Naive B cell (primary cell): ENCODE results near the gene NATD1. TPM values are rescaled to one million over a fixed set of nuclear protein-coding genes. Genes with fewer than 3 reads are reported as not detected.
A peak's percentile ranks its signal among the peaks of the same experiment; 100 is the strongest.
"Not testable (repeated sequence)": the region's sequence is repeated elsewhere in the genome, so short reads cannot be mapped to it uniquely, and the experiment has no call there.

Source experiments
- ATAC-seq, 2 donors: fragments of 150-1000 bp; cut with Tn5 transposase; 2 replicates each; pipeline ENCODE4 v1.10.0; 2021; ENCODE audit warnings: low read depth in 2 of 2, mild to moderate bottlenecking in 2 of 2, moderate library complexity in 2 of 2
- DNase-seq: peaks from one replicate; pipeline ENCODE4 v3.0.0; 2022
- H3K27ac Mint-ChIP-seq, 6 donors: one replicate each; pipeline ENCODE4 v1.8.0; 2020 to 2022; ENCODE audit warnings: mild to moderate bottlenecking in 6 of 6, mixed read lengths in 6 of 6, moderate library complexity in 5 of 6, inconsistent platforms in 2 of 6
- H3K27me3 Mint-ChIP-seq, 3 donors: one replicate each; pipeline ENCODE4 v1.8.0; 2021 to 2022; ENCODE audit warnings: mixed read lengths in 3 of 3, mild to moderate bottlenecking in 1 of 3
- H3K36me3 Mint-ChIP-seq, 2 donors: one replicate each; pipeline ENCODE4 v1.8.0; 2020 to 2022; ENCODE audit warnings: mixed read lengths in 2 of 2, inconsistent platforms in 1 of 2, mild to moderate bottlenecking in 1 of 2
- H3K4me1 Mint-ChIP-seq, 3 donors: one replicate each; pipeline ENCODE4 v1.8.0; 2020 to 2022; ENCODE audit warnings: mixed read lengths in 3 of 3, inconsistent platforms in 1 of 3, mild to moderate bottlenecking in 1 of 3, moderate library complexity in 1 of 3
- H3K4me3 Mint-ChIP-seq, 8 donors: one replicate each; pipeline ENCODE4 v1.8.0; 2020 to 2022; ENCODE audit warnings: mild to moderate bottlenecking in 8 of 8, mixed read lengths in 8 of 8, moderate library complexity in 8 of 8, inconsistent platforms in 2 of 8
- H3K9me3 Mint-ChIP-seq, 7 donors: one replicate each; pipeline ENCODE4 v1.8.0; 2020 to 2022; ENCODE audit warnings: mixed read lengths in 7 of 7, mild to moderate bottlenecking in 5 of 7, inconsistent platforms in 2 of 7, moderate library complexity in 1 of 7
- polyA plus RNA-seq, 6 donors: library from polyadenylated mRNA; unstranded; fragments of 300-500 nt; fragmentation: Illumina TruSeq; gene quantifications; one replicate each; pipeline ENCODE4 v1.2.3, GENCODE V29; 2021; ENCODE audit warnings: low read depth in 6 of 6

Gene NATD1
- polyA plus RNA-seq, 6 donors from 2014 or later, result 0.52 to 2.2 (median 1.2) TPM; not detected in 1

- H3K9me3 Mint-ChIP-seq, result peaks cover 8 to 18% (median 12%) of the 10 kb centered on the region in 7 donors
- no peak overlapping the region for H3K4me3 Mint-ChIP-seq
- H3K27ac Mint-ChIP-seq, result peak overlapping the region in 2 of 6 donors; percentile 47 to 77
- ATAC-seq, result no peak
- peaks cover 5 to 14% of the 10 kb centered on the region in 2 donors for H3K36me3 Mint-ChIP-seq
- DNase-seq, result no peak
- H3K27me3 Mint-ChIP-seq, result no peaks in the 10 kb centered on the region
- peaks cover 0 to 2% (median 0%) of the 10 kb centered on the region in 3 donors for H3K4me1 Mint-ChIP-seq
Observed at GRCh38 chr17:21228845-21229244, 24.4 kb downstream of the NATD1 start.

GRCh38 chr17:21228111-21228510 is 25.1 kb downstream of the NATD1 start:
- DNase-seq, result no peak
- Mint-ChIP-seq H3K4me1 (peaks cover 0 to 7% (median 0%) of the 10 kb centered on the region in 3 donors), H3K27me3 (no peaks in the 10 kb centered on the region), H3K36me3 (peaks cover 5 to 14% of the 10 kb centered on the region in 2 donors), H3K9me3 (peaks cover 6 to 15% (median 9%) of the 10 kb centered on the region in 7 donors), H3K27ac (no peak overlapping the region), H3K4me3 (no peak overlapping the region)
- no peak for ATAC-seq

- not testable (repeated sequence) for ATAC-seq, H3K36me3 Mint-ChIP-seq, H3K4me1 Mint-ChIP-seq, H3K27me3 Mint-ChIP-seq, H3K9me3 Mint-ChIP-seq, H3K27ac Mint-ChIP-seq, DNase-seq
- H3K4me3 Mint-ChIP-seq, result peak overlapping the region in 1 of 8 donors; percentile 22
Observed at GRCh38 chr17:21227277-21227676, 25.9 kb downstream of the NATD1 start.

GRCh38 chr17:21223086-21223485 is 30.1 kb downstream of the NATD1 start:
- ATAC-seq (no peak), DNase-seq (no peak)
- no peaks in the 10 kb centered on the region for H3K36me3 Mint-ChIP-seq
- peaks cover 0 to 7% (median 0%) of the 10 kb centered on the region in 3 donors for H3K4me1 Mint-ChIP-seq
- H3K4me3 Mint-ChIP-seq, result no peak overlapping the region
- no peaks in the 10 kb centered on the region for H3K27me3 Mint-ChIP-seq
- no peaks in the 10 kb centered on the region for H3K9me3 Mint-ChIP-seq
- H3K27ac Mint-ChIP-seq, result no peak overlapping the region

- DNase-seq (no peak), ATAC-seq (no peak)
- Mint-ChIP-seq H3K9me3 (no peaks in the 10 kb centered on the region), H3K36me3 (no peaks in the 10 kb centered on the region), H3K4me1 (peaks cover 13 to 19% (median 15%) of the 10 kb centered on the region in 3 donors), H3K27ac (no peak overlapping the region), H3K4me3 (peak overlapping the region in 1 of 8 donors; percentile 78), H3K27me3 (no peaks in the 10 kb centered on the region)
Observed at GRCh38 chr17:21218831-21219380, 34.3 kb downstream of the NATD1 start.

GRCh38 chr17:21218101-21218500 is 35.1 kb downstream of the NATD1 start:
- DNase-seq, result no peak
- H3K9me3 Mint-ChIP-seq, result no peaks in the 10 kb centered on the region
- no peaks in the 10 kb centered on the region for H3K27me3 Mint-ChIP-seq
- ATAC-seq, result no peak
- no peaks in the 10 kb centered on the region for H3K36me3 Mint-ChIP-seq
- H3K4me3 Mint-ChIP-seq, result peak overlapping the region in 2 of 8 donors; percentile 24 to 65
- no peak overlapping the region for H3K27ac Mint-ChIP-seq
- peaks cover 13 to 22% (median 19%) of the 10 kb centered on the region in 3 donors for H3K4me1 Mint-ChIP-seq

- Mint-ChIP-seq H3K27ac (peak overlapping the region in 1 of 6 donors; percentile 14), H3K4me3 (peak overlapping the region in 2 of 8 donors; percentile 65 to 81), H3K27me3 (no peaks in the 10 kb centered on the region), H3K4me1 (peaks cover 19 to 30% (median 27%) of the 10 kb centered on the region in 3 donors), H3K9me3 (no peaks in the 10 kb centered on the region), H3K36me3 (no peaks in the 10 kb centered on the region)
- DNase-seq, result no peak
- no peak for ATAC-seq
Observed at GRCh38 chr17:21217346-21217745, 35.9 kb downstream of the NATD1 start.

- Mint-ChIP-seq H3K4me1 (peaks cover 27 to 41% (median 37%) of the 10 kb centered on the region in 3 donors), H3K27me3 (no peaks in the 10 kb centered on the region), H3K36me3 (no peaks in the 10 kb centered on the region), H3K4me3 (peak overlapping the region; percentile 79 to 94 (median 92)), H3K9me3 (no peaks in the 10 kb centered on the region), H3K27ac (peak overlapping the region in 4 of 6 donors; percentile 76 to 94 (median 87))
- DNase-seq, result no peak
- no peak for ATAC-seq
Observed at GRCh38 chr17:21215935-21216334, 37.3 kb downstream of the NATD1 start.

- Mint-ChIP-seq H3K27ac (peak overlapping the region; percentile 58 to 94 (median 88)), H3K4me3 (peak overlapping the region; percentile 87 to 94 (median 93)), H3K9me3 (no peaks in the 10 kb centered on the region), H3K27me3 (no peaks in the 10 kb centered on the region), H3K4me1 (peaks cover 34 to 51% (median 45%) of the 10 kb centered on the region in 3 donors), H3K36me3 (no peaks in the 10 kb centered on the region)
- ATAC-seq (peak in 1 of 2 donors; percentile 4), DNase-seq (no peak)
Observed at GRCh38 chr17:21214777-21215541, 38.3 kb downstream of the NATD1 start.

- peak within 1 kb of the TSS; percentile 93 to 97 (median 94) for H3K27ac Mint-ChIP-seq
- no peaks in the 10 kb centered on the region for H3K36me3 Mint-ChIP-seq
- ATAC-seq, result peak; percentile 93
- peaks cover 34 to 58% (median 47%) of the 10 kb centered on the region in 3 donors for H3K4me1 Mint-ChIP-seq
- no peaks in the 10 kb centered on the region for H3K27me3 Mint-ChIP-seq
- no peaks in the 10 kb centered on the region for H3K9me3 Mint-ChIP-seq
- DNase-seq, result peak; percentile 95
- peak within 1 kb of the TSS; percentile 91 to 95 (median 94) for H3K4me3 Mint-ChIP-seq
Observed at GRCh38 chr17:21214015-21214776, 39.0 kb downstream of the NATD1 start, which contains the start of gene TMEM11. TMEM11 (minus strand) TSS chr17:21214161; CDS start chr17:21214152, 9 bp downstream.

GRCh38 chr17:21213638-21214014 is 39.6 kb downstream of the NATD1 start:
- Mint-ChIP-seq H3K4me1 (peaks cover 34 to 58% (median 47%) of the 10 kb centered on the region in 3 donors), H3K36me3 (no peaks in the 10 kb centered on the region), H3K9me3 (no peaks in the 10 kb centered on the region), H3K27me3 (no peaks in the 10 kb centered on the region), H3K27ac (peak overlapping the region in 4 of 6 donors; percentile 92 to 97 (median 94)), H3K4me3 (peak overlapping the region; percentile 91 to 95 (median 94))
- DNase-seq, result no peak
- ATAC-seq, result peak in 1 of 2 donors; percentile 2

- Mint-ChIP-seq H3K9me3 (no peaks in the 10 kb centered on the region), H3K36me3 (no peaks in the 10 kb centered on the region), H3K27me3 (no peaks in the 10 kb centered on the region), H3K4me1 (peaks cover 34 to 58% (median 47%) of the 10 kb centered on the region in 3 donors), H3K27ac (peak overlapping the region; percentile 53 to 93 (median 72)), H3K4me3 (peak overlapping the region; percentile 91 to 95 (median 94))
- peak; percentile 1 for DNase-seq
- no peak for ATAC-seq
Observed at GRCh38 chr17:21212826-21213637, 40.2 kb downstream of the NATD1 start.
